NT2/D1 (cell line): Measurements from ENCODE around the gene SGCD.

Experiments used
- DNase-seq: peaks from one replicate; pipeline ENCODE4 v3.0.0-alpha.2; 2011; ENCODE audit warnings: low read depth, low spot score
- H3K27me3 ChIP-seq: 2 replicates; pipeline ENCODE4 v1.6.0; 2011; ENCODE audit warnings: mild to moderate bottlenecking; ENCODE audit not compliant: insufficient read length, insufficient read depth
- H3K36me3 ChIP-seq: 2 replicates; pipeline ENCODE4 v1.6.1; 2011; ENCODE audit warnings: mild to moderate bottlenecking, low read length, mixed read lengths; ENCODE audit not compliant: insufficient read depth, insufficient read length
- H3K4me1 ChIP-seq: 2 replicates; pipeline ENCODE4 v1.5.1; 2011; ENCODE audit not compliant: insufficient read depth, insufficient read length
- H3K4me3 ChIP-seq: 2 replicates; pipeline ENCODE4 v1.5.1; 2011; ENCODE audit warnings: low read depth; ENCODE audit not compliant: insufficient read length
- H3K9ac ChIP-seq: 2 replicates; pipeline ENCODE4 v1.6.0; 2011; ENCODE audit warnings: low read depth; ENCODE audit not compliant: insufficient read length
- H3K9me3 ChIP-seq: 2 replicates; pipeline ENCODE4 v1.5.1; 2011; ENCODE audit warnings: mild to moderate bottlenecking, low read length; ENCODE audit not compliant: insufficient read depth
- SUZ12 ChIP-seq: IDR thresholded peaks from 2 replicates; pipeline ENCODE4 v1.6.1; 2011; ENCODE audit not compliant: insufficient read length, insufficient read depth; ENCODE audit errors: extremely low read depth
- YY1 ChIP-seq: IDR thresholded peaks from 2 replicates; pipeline ENCODE4 v1.6.1; 2011; ENCODE audit not compliant: insufficient read length, insufficient read depth
- ZNF274 ChIP-seq: IDR thresholded peaks from 2 replicates; pipeline ENCODE4 v1.6.1; 2011; ENCODE audit warnings: mild to moderate bottlenecking, low read depth, low read length

Gene SGCD

GRCh38 chr5:156435101-156435500 lies 108.1 kb downstream of the SGCD start:
- no peak for DNase-seq
- no peaks in the 10 kb centered on the region for H3K27me3 ChIP-seq
- no peak overlapping the region for H3K9ac ChIP-seq
- H3K4me3 ChIP-seq = no peak overlapping the region
- no peak for TF ChIP-seq ZNF274
- no peak for TF ChIP-seq YY1
- no peak for TF ChIP-seq SUZ12
- no peaks in the 10 kb centered on the region for H3K9me3 ChIP-seq
- no peaks in the 10 kb centered on the region for H3K4me1 ChIP-seq
- H3K36me3 ChIP-seq = no peaks in the 10 kb centered on the region

DNA sequence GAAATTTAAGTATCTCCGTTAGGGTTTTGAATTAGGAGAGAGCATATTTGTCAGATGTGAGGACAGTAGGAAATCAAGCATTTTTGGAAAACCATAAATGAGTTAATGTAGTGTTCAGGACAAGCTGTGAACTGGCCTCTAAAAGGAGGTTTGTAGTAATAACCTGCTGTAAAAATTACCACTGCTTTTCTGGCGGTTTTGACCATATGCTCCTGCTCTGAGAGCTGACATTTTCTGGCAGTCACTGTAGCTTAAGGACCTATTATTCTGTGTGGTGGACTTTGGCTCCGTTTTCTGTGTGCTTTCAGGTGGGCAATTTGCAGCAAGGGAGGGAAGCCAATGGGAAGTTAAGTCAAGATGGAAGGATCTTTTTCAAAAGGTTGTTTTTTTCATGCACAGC lies 111.1 kb downstream of the SGCD start:
- TF ChIP-seq ZNF274 (no peak), SUZ12 (no peak), YY1 (no peak)
- no peak for DNase-seq
- no peaks in the 10 kb centered on the region for H3K9me3 ChIP-seq
- H3K4me1 ChIP-seq = no peaks in the 10 kb centered on the region
- no peak overlapping the region for H3K9ac ChIP-seq
- H3K4me3 ChIP-seq = no peak overlapping the region
- H3K27me3 ChIP-seq = no peaks in the 10 kb centered on the region
- no peaks in the 10 kb centered on the region for H3K36me3 ChIP-seq

DNA sequence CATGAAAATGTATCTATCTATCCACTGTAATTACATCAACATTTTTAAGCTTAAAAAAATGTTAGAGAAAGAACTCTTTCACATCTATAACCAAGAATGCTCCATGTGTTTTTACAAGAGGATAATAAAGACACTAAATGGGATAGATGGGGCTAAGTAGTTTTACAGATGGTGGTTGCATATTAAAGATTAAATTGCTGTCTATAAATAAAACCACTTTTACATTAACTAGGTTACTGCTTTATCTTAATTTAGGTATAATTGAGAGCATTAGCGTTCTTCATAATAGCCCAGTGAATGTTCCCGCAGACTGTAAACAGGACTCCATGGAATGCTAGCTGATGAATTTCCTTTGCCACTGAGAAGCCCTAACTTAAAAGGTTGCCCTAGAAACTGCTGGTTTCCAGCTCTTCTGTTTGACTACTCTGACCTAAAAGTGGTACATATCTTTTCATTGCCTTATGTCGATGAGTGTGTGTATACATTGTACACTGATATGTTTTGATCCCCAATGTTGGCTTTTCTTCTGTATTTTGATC lies 117.9 kb downstream of the SGCD start:
- TF ChIP-seq SUZ12 = no peak
- no peak for TF ChIP-seq YY1
- TF ChIP-seq ZNF274 = no peak
- no peaks in the 10 kb centered on the region for H3K4me1 ChIP-seq
- no peak overlapping the region for H3K4me3 ChIP-seq

DNA sequence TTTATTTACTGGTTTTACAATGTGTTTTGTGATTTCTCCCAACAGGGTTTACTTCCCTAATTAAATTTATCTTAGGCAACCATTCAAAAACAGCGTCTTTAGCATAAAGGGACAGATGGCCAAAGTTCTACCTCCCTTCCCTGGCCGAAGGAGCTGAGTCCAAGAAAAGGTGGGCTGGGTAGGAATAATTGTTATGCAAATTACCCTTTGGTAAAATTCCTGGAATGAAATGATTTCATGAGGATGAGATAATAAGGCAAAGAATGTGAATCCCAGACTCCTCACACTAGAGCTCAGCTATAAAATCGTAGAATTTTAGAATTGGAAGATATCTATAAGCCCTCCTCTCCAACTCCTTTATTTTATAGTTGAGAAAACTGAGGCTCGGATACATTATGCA lies 119.6 kb downstream of the SGCD start:
- TF ChIP-seq ZNF274 (no peak), SUZ12 (no peak), YY1 (no peak)
- Histone ChIP-seq H3K4me3 (no peak overlapping the region), H3K9ac (no peak overlapping the region), H3K36me3 (no peaks in the 10 kb centered on the region), H3K9me3 (no peaks in the 10 kb centered on the region), H3K4me1 (no peaks in the 10 kb centered on the region), H3K27me3 (no peaks in the 10 kb centered on the region)
- no peak for DNase-seq

More for the DNA sequence above, 117.9 kb downstream of the SGCD start:
- H3K36me3 ChIP-seq = no peaks in the 10 kb centered on the region
- no peak for DNase-seq
- H3K9ac ChIP-seq = no peak overlapping the region
- no peaks in the 10 kb centered on the region for H3K27me3 ChIP-seq
- no peaks in the 10 kb centered on the region for H3K9me3 ChIP-seq

- Histone ChIP-seq H3K9me3 (no peaks in the 10 kb centered on the region), H3K4me1 (no peaks in the 10 kb centered on the region), H3K4me3 (no peak overlapping the region), H3K9ac (no peak overlapping the region), H3K27me3 (no peaks in the 10 kb centered on the region), H3K36me3 (no peaks in the 10 kb centered on the region)
- no peak for DNase-seq
- TF ChIP-seq YY1 (no peak), SUZ12 (no peak), ZNF274 (no peak)
These were observed 123.8 kb downstream of the SGCD start for GRCh38 chr5:156450778-156451177.

DNA sequence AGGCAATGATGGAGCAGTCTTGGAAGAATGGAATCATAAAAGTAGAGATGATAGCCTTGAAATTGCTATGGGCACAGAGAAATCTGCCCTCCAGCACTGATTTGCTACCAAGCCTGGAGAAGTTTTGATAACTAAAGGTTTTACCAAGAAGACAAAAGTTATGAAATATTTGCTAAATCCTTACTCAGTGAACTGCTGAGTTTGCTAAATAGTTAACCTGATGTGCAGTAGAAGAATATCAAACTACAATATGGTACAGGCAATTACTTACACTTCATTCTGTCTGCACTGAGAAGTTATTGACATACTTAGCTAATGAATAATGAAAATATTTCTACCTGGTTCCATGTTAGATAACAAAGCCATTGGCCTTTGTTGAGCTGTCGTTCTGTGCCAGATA lies 124.5 kb downstream of the SGCD start:
- no peaks in the 10 kb centered on the region for H3K4me1 ChIP-seq
- H3K9me3 ChIP-seq = no peaks in the 10 kb centered on the region
- no peaks in the 10 kb centered on the region for H3K27me3 ChIP-seq
- no peak overlapping the region for H3K4me3 ChIP-seq
- no peak overlapping the region for H3K9ac ChIP-seq
- DNase-seq = no peak
- H3K36me3 ChIP-seq = no peaks in the 10 kb centered on the region
- TF ChIP-seq YY1 (no peak), SUZ12 (no peak), ZNF274 (no peak)

DNA sequence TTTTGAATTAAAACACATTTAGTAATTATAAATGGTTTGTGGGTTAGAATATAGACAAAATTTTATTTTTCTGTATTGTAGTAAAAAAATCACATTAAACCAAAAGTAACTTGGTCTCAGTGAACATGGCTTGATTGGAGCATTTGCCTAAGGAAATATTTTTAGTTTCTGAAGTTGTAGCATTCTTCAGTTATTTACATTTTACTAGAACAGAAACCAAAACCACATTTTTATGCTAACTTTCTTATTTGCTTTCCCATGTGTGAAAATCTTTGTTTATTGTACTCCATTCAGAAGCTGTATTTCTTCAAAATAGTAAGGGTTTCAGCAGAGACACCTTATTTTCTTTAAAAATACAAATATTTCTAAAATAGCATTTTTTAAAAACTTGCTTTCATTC lies 129.9 kb downstream of the SGCD start:
- no peaks in the 10 kb centered on the region for H3K36me3 ChIP-seq

More for the DNA sequence above, 129.9 kb downstream of the SGCD start:
- TF ChIP-seq ZNF274 (no peak), YY1 (no peak), SUZ12 (no peak)
- no peaks in the 10 kb centered on the region for H3K4me1 ChIP-seq
- DNase-seq = no peak
- no peaks in the 10 kb centered on the region for H3K27me3 ChIP-seq
- no peak overlapping the region for H3K4me3 ChIP-seq
- H3K9me3 ChIP-seq = no peaks in the 10 kb centered on the region
- no peak overlapping the region for H3K9ac ChIP-seq
